Effector memory CD4-positive, alpha-beta T cell (primary cell): ENCODE results near the gene UGT1A10.
"Not testable (repeated sequence)": the region's sequence is repeated elsewhere in the genome, so short reads cannot be mapped to it uniquely, and the experiment has no call there.

Source experiments
- DNase-seq, 3 donors: peaks; one replicate each; pipeline ENCODE4 v3.0.0-alpha.2; 2020
- H3K27ac ChIP-seq: 2 replicates; pipeline ENCODE4 v1.7.0; 2013; ENCODE audit warnings: mild to moderate bottlenecking, low read length, moderate library complexity; ENCODE audit not compliant: insufficient read depth, poor library complexity, severe bottlenecking
- H3K27me3 ChIP-seq: replicated peaks from 2 replicates; pipeline ENCODE4 v1.7.0; 2013; ENCODE audit warnings: mild to moderate bottlenecking, low read length; ENCODE audit not compliant: insufficient read depth, control insufficient read depth, poor library complexity, severe bottlenecking
- H3K36me3 ChIP-seq: 2 replicates; pipeline ENCODE4 v1.7.0; 2013; ENCODE audit warnings: mild to moderate bottlenecking, low read length, moderate library complexity; ENCODE audit not compliant: control insufficient read depth, insufficient read depth
- H3K4me1 ChIP-seq: 2 replicates; pipeline ENCODE4 v1.7.0; 2013; ENCODE audit warnings: low read length, mild to moderate bottlenecking; ENCODE audit not compliant: control insufficient read depth, insufficient read depth, poor library complexity, severe bottlenecking
- H3K4me3 ChIP-seq: 2 replicates; pipeline ENCODE4 v1.7.0; 2013; ENCODE audit warnings: low read length, low read depth, mild to moderate bottlenecking; ENCODE audit not compliant: insufficient read depth, poor library complexity, severe bottlenecking
- H3K9me3 ChIP-seq: 2 replicates; pipeline ENCODE4 v1.7.0; 2013; ENCODE audit warnings: mild to moderate bottlenecking, low read length, moderate library complexity; ENCODE audit not compliant: control insufficient read depth

UGT1A10 gene

GRCh38 chr2:233651430-233651829 is 15.2 kb downstream of the UGT1A10 start:
- Histone ChIP-seq H3K4me3 (no peak overlapping the region), H3K27me3 (no peaks in the 10 kb centered on the region), H3K27ac (no peak overlapping the region), H3K36me3 (no peaks in the 10 kb centered on the region), H3K9me3 (no peaks in the 10 kb centered on the region), H3K4me1 (no peaks in the 10 kb centered on the region)
- no peak for DNase-seq

- H3K9me3 ChIP-seq: no peaks in the 10 kb centered on the region
- H3K27me3 ChIP-seq: no peaks in the 10 kb centered on the region
- DNase-seq: no peak
- no peaks in the 10 kb centered on the region for H3K36me3 ChIP-seq
- H3K4me1 ChIP-seq: no peaks in the 10 kb centered on the region
- no peak overlapping the region for H3K4me3 ChIP-seq
- no peak overlapping the region for H3K27ac ChIP-seq
Measured at GRCh38 chr2:233654501-233654900, 18.3 kb downstream of the UGT1A10 start.

GRCh38 chr2:233655043-233655442 is 18.8 kb downstream of the UGT1A10 start:
- no peaks in the 10 kb centered on the region for H3K4me1 ChIP-seq

GRCh38 chr2:233655943-233656342 is 19.7 kb downstream of the UGT1A10 start:
- not testable (repeated sequence) for H3K9me3 ChIP-seq, DNase-seq, H3K4me3 ChIP-seq, H3K27me3 ChIP-seq, H3K36me3 ChIP-seq, H3K27ac ChIP-seq, H3K4me1 ChIP-seq

More at GRCh38 chr2:233655043-233655442, 18.8 kb downstream of the UGT1A10 start:
- Histone ChIP-seq H3K27me3 (no peaks in the 10 kb centered on the region), H3K9me3 (no peaks in the 10 kb centered on the region), H3K36me3 (no peaks in the 10 kb centered on the region), H3K4me3 (no peak overlapping the region), H3K27ac (no peak overlapping the region)
- DNase-seq: no peak

GRCh38 chr2:233656443-233656842 is 20.2 kb downstream of the UGT1A10 start:
- Histone ChIP-seq H3K4me1 (no peaks in the 10 kb centered on the region), H3K9me3 (no peaks in the 10 kb centered on the region), H3K4me3 (no peak overlapping the region), H3K27me3 (no peaks in the 10 kb centered on the region), H3K36me3 (no peaks in the 10 kb centered on the region), H3K27ac (no peak overlapping the region)
- no peak for DNase-seq

- Histone ChIP-seq H3K4me3 (no peak overlapping the region), H3K4me1 (no peaks in the 10 kb centered on the region), H3K36me3 (no peaks in the 10 kb centered on the region)
Measured at GRCh38 chr2:233658610-233659009, 22.4 kb downstream of the UGT1A10 start.

DNA sequence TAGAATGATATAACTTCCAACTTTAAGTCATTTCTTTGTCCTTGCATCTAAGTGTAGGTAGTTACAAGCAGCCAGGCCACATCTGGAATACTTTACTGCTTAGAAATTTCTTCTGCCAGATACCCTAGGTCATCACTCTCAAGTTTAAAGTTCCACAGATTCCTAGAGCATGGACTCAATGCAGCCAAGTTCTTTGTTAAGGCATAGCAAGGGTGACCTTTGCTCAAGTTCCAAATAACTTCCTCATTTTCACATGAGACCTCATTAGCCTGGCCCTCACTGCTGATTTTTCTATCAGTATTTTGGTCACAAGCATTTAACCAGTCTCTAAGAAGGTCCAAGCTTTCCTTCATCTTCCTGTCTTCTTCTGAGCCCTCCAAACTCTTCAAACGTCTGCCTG is 27.7 kb downstream of the UGT1A10 start:
- Histone ChIP-seq H3K27me3 (no peaks in the 10 kb centered on the region), H3K4me3 (no peak overlapping the region), H3K4me1 (no peaks in the 10 kb centered on the region), H3K9me3 (no peaks in the 10 kb centered on the region), H3K36me3 (no peaks in the 10 kb centered on the region), H3K27ac (no peak overlapping the region)
- no peak for DNase-seq

More at GRCh38 chr2:233658610-233659009, 22.4 kb downstream of the UGT1A10 start:
- H3K9me3 ChIP-seq: no peaks in the 10 kb centered on the region
- DNase-seq: no peak
- no peak overlapping the region for H3K27ac ChIP-seq
- H3K27me3 ChIP-seq: no peaks in the 10 kb centered on the region

DNA sequence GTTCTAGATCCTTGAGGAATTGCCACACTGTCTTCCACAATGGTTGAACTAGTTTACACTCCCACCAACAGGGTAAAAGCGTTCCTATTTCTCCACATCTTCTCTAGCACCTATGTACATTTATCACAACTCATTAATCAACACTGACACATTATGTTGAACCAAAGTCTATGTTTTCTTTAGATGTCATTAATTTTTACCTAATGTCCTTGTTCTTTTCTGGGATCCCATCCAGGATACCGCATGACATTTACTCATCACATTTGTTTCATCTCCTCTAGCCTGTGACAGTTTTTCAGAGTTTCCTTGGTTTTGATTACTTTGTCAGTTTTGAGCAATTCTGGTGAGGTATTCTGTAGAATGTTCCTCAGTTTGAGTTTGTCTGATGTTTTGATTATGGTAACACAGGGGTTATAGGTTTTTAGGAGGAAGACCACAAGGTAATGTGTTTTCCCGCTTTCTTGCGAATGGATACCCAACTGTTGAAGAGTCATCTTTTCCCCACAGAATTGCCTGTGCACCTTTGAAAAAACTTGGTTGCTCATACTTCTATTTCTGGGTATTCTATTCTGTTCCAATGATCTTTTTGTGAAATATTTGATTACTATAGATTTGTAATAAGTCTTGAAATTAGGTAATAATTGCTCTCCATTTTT is 32.5 kb downstream of the UGT1A10 start:
- no peaks in the 10 kb centered on the region for H3K36me3 ChIP-seq
- H3K9me3 ChIP-seq: no peaks in the 10 kb centered on the region
- H3K27me3 ChIP-seq: no peaks in the 10 kb centered on the region
- no peaks in the 10 kb centered on the region for H3K4me1 ChIP-seq
- DNase-seq: no peak
- H3K27ac ChIP-seq: no peak overlapping the region
- H3K4me3 ChIP-seq: no peak overlapping the region

- Histone ChIP-seq H3K4me1 (no peaks in the 10 kb centered on the region), H3K4me3 (no peak within 1 kb of the TSS), H3K9me3 (no peaks in the 10 kb centered on the region), H3K27ac (no peak within 1 kb of the TSS), H3K36me3 (no peaks in the 10 kb centered on the region), H3K27me3 (no peaks in the 10 kb centered on the region)
- DNase-seq: no peak
Measured at GRCh38 chr2:233671290-233672161, 35.3 kb downstream of the UGT1A10 start, which contains the start of gene UGT1A9. TSS of gene UGT1A9 (plus strand) at chr2:233671898. CDS start at chr2:233671935, 37 bp downstream.

GRCh38 chr2:233672886-233673285 is 36.6 kb downstream of the UGT1A10 start:
- Histone ChIP-seq H3K27me3 (no peaks in the 10 kb centered on the region), H3K36me3 (no peaks in the 10 kb centered on the region), H3K27ac (no peak overlapping the region), H3K4me3 (no peak overlapping the region), H3K4me1 (no peaks in the 10 kb centered on the region), H3K9me3 (no peaks in the 10 kb centered on the region)
- no peak for DNase-seq
